Brain microvascular endothelial cell (primary cell): ENCODE measurements around the gene LAMA4.
A peak's percentile ranks its signal among the peaks of the same experiment; 100 is the strongest.

Source experiments
- DNase-seq: peaks from one replicate; pipeline ENCODE4 v3.0.0-alpha.2; 2020
- H3K27ac ChIP-seq: fragments of 250-450 bp; sonication (Bioruptor Pico); 2 replicates; pipeline ENCODE4 v1.5.1; 2020; ENCODE audit warnings: mild to moderate bottlenecking, moderate library complexity
- H3K27me3 ChIP-seq: fragments of 250-450 bp; sonication (Bioruptor Pico); replicated peaks from 2 replicates; pipeline ENCODE4 v1.5.1; 2020; ENCODE audit warnings: mild to moderate bottlenecking
- H3K36me3 ChIP-seq: fragments of 250-450 bp; sonication (Bioruptor Pico); replicated peaks from 2 replicates; pipeline ENCODE4 v1.5.1; 2020; ENCODE audit warnings: mild to moderate bottlenecking
- H3K4me3 ChIP-seq: 2 replicates; pipeline ENCODE4 v1.5.1; 2011; ENCODE audit warnings: low read depth, mild to moderate bottlenecking, control low read depth, low read length, moderate library complexity
- CTCF ChIP-seq: IDR thresholded peaks from 2 replicates; pipeline ENCODE4 v1.5.1; 2011; ENCODE audit warnings: low read depth, mild to moderate bottlenecking, moderate library complexity, low read length, control low read depth, inconsistent platforms; ENCODE audit errors: missing control alignments
- in situ Hi-C: cut with HindIII; loops from 2 replicates; pipeline ENCODE4 v1.10.0; 2017; ENCODE audit warnings: low sequenced_read_pairs, low pct_ligation_motif_present

The LAMA4 gene

DNA sequence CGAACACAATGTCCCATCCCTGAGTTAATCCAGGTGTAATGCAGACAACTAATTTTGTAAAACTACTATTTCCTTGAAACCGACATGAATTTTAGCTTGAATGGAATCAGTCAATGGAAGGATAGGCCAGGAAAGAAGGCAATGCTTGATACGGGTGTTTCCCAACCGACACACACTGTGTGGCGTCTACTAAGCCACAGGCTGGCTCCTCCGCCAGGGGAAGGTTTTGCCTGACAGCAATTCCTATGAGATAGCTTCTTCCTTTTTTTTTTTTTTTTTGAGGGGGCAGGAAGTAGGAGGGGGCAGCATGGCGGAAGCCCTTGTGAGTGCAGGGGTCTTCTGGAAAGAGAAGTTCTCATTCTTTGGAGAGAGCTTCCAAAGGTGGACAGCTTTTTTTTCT is 12.0 kb upstream of the LAMA4 start:
- H3K36me3 ChIP-seq, result no peaks in the 10 kb centered on the region
- no peak for TF ChIP-seq CTCF
- in situ Hi-C loops, result no loop called here
- no peak for DNase-seq
- H3K27ac ChIP-seq, result no peak overlapping the region
- H3K4me3 ChIP-seq, result no peak overlapping the region
- H3K27me3 ChIP-seq, result no peaks in the 10 kb centered on the region

DNA sequence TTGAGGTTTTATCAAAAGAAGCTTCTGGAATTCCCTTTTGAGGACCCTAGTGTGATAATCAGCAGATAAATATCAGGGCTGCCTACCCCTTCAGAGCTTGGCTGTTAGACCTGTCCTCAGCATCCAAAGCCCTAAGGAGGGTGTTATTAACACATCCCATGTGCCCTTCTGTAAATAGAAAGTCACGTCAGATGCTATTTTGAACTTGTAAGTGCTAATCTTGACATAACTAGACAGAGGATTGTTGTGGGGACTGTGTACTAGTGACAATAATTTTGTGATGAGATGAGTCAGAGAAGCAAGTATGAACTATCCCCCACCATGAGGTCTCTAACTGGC is 4.9 kb upstream of the LAMA4 start:
- Histone ChIP-seq H3K4me3 (no peak overlapping the region), H3K27ac (no peak overlapping the region), H3K27me3 (no peaks in the 10 kb centered on the region), H3K36me3 (no peaks in the 10 kb centered on the region)
- no peak for DNase-seq
- in situ Hi-C loops, result no loop called here
- no peak for TF ChIP-seq CTCF

DNA sequence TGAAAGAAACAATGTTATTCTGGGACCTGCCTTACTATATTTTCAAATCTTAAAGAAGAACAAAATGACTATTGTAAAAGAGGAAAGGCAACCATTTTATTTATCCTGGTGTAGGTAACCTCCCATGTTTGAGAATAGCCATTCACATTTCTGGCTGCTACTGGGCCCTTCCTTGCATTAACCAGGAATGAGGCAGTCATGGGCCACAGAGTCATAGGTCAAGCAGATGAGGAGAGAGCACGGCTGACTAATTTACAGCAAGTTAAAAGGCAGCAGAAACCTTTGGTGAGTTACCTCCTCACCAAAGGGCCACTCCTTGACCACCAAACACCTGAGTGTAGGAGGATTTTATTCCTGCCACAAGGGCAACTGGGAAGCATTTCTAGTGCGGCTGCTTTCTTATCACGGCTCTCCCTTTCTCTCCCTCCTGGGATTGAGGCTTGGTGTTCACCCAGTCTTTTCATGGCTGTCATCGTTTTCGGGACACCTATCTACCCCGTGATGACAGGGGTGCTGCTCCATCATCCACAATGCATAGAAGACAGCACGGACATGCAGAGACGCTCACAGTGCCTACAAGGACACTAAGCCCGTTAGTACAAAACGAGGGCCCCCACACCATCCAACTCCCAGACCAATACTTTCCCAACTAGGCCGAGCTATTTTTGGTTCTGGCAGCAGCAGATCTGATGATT is 4.4 kb upstream of the LAMA4 start:
- H3K27me3 ChIP-seq, result no peaks in the 10 kb centered on the region
- H3K27ac ChIP-seq, result no peak overlapping the region
- H3K36me3 ChIP-seq, result peaks cover 2% of the 10 kb centered on the region
- no peak for TF ChIP-seq CTCF
- H3K4me3 ChIP-seq, result no peak overlapping the region
- no peak for DNase-seq
- in situ Hi-C loops, result no loop called here

DNA sequence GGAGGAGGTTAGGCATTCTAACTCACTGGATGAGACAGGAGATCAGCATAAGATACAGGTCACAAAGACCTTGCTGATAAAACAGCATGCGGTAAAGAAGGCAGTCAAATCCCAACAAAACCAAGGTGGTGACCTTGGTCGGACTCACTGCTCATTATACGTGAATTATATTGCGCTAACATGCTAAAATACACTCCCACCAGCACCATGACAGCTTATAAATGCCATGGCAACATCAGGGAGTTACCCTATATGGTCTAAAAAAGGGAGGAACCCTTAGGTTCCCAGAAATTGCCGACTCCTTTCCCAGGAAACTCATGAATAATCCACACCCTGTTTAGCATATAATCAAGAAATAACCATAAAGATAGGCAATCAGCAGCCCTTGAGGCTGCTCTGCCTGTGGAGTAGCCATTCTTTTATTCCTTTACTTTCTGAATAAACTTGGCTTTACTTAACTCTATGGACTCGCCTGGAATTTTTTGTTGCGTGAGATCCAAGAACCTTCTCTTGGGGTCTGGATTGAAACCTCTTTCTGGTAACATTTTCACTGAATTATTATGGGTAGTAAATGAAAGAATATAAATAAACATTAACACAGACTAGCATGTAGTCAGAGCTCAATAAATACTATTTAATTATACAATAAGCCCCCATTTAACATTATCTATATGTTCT is 3.0 kb upstream of the LAMA4 start:
- DNase-seq, result no peak

GRCh38 chr6:112254921-112255320 is 554 bp upstream of the LAMA4 start:
- DNase-seq, result no peak
- Histone ChIP-seq H3K4me3 (peak overlapping the region; percentile 98), H3K36me3 (peaks cover 12% of the 10 kb centered on the region), H3K27ac (peak overlapping the region; percentile 89), H3K27me3 (no peaks in the 10 kb centered on the region)
- in situ Hi-C loops, result no loop called here
- TF ChIP-seq CTCF, result no peak

More for the DNA sequence above, 3.0 kb upstream of the LAMA4 start:
- TF ChIP-seq CTCF, result no peak
- Histone ChIP-seq H3K4me3 (no peak overlapping the region), H3K27me3 (no peaks in the 10 kb centered on the region), H3K27ac (no peak overlapping the region), H3K36me3 (peaks cover 3% of the 10 kb centered on the region)
- in situ Hi-C loops, result no loop called here

DNA sequence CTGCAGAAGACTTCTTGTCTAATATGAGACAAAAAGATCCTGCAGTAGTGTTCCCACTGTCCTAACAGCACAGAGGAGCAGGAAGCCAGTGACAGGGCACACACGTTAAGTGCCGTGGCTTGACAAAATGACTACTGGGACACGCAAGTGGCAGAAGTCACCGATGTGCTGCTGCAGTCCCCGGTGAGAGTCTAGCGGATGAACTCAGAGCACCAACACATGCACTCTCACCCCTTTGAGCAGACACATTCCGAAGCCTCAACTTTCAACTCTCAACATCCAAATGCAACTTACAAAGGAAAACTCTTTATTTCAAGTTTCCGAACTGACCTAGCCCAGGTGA is 898 bp downstream of the LAMA4 start:
- DNase-seq, result no peak
- Histone ChIP-seq H3K27ac (peak overlapping the region; percentile 89), H3K36me3 (peaks cover 12% of the 10 kb centered on the region), H3K27me3 (no peaks in the 10 kb centered on the region), H3K4me3 (peak overlapping the region; percentile 98)
- TF ChIP-seq CTCF, result no peak
- in situ Hi-C loops, result no loop called here
